22Rv1 (cell line): ENCODE data around the gene RBM28.

Source experiments
- H3K27ac ChIP-seq: fragments of 450-650 bp; 2 replicates; pipeline ENCODE4 v1.5.1; 2017
- ZFX ChIP-seq: fragments of 450-650 bp; IDR thresholded peaks from 2 replicates; pipeline ENCODE4 v1.6.1; 2017; ENCODE audit warnings: antibody characterized with exemption, borderline replicate concordance
- TF ChIP-seq, protein P1 (sequence below): fragments of 450-650 bp; IDR thresholded peaks from 2 replicates; pipeline ENCODE4 v1.5.1; 2017; ENCODE audit warnings: mild to moderate bottlenecking

Gene RBM28

DNA sequence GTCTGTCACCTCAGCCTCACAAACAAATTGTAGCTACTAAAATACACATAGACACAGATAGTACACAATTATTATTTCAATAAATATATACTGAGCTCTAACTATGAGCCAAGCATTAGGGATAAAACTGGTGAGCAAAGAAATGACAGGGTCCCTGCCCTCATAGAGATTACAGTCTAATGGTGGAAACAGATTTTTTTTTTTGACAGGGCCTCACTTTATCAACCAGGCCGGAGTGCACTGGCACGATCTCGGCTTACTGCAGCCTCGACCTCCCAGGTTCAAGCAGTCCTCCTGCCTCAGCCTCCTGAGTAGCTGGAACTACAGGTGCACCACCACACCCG is 695 bp upstream of the RBM28 start:
- H3K27ac ChIP-seq = no peak overlapping the region
- no peak for TF ChIP-seq ZFX
- TF ChIP-seq, protein P1, sequence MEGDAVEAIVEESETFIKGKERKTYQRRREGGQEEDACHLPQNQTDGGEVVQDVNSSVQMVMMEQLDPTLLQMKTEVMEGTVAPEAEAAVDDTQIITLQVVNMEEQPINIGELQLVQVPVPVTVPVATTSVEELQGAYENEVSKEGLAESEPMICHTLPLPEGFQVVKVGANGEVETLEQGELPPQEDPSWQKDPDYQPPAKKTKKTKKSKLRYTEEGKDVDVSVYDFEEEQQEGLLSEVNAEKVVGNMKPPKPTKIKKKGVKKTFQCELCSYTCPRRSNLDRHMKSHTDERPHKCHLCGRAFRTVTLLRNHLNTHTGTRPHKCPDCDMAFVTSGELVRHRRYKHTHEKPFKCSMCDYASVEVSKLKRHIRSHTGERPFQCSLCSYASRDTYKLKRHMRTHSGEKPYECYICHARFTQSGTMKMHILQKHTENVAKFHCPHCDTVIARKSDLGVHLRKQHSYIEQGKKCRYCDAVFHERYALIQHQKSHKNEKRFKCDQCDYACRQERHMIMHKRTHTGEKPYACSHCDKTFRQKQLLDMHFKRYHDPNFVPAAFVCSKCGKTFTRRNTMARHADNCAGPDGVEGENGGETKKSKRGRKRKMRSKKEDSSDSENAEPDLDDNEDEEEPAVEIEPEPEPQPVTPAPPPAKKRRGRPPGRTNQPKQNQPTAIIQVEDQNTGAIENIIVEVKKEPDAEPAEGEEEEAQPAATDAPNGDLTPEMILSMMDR = no peak

DNA sequence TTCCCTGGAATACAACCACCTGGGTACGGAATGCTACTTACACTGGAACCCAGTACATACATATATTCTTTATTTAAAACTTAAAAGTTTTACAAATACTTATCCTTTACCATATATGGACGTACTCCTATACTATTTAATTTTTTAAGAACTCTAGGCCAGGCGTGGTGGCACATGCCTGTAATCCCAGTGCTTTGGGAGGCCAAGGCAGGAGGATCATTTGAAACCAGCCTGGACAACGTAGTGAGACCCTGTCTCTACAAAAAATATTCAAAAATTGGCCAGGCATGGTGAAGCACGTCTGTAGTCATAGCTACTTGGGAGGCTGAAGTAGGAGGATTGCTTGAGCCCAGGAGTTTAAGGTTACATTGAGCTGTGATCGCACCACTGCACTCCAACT is 2.0 kb downstream of the RBM28 start:
- TF ChIP-seq, protein P1 = no peak
- no peak for TF ChIP-seq ZFX
- H3K27ac ChIP-seq = no peak overlapping the region

DNA sequence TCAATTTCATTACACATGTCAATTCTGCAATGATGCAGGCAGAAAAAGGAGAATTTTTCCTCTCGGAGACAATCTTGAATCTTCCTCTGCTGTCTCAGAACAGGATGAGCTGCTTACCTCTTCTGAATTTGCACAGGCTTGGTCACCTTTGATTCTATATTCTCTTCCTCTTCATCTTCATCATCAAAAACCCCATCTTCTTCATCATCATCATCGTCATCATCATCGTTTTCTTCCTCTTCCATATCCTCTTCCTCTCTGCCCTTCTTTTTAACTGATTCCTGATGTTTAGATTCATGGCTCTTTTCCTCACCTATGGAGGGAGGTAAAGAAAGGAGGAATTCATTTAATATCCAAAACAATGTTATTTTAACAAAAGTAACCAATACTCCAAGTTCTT is 8.0 kb downstream of the RBM28 start:
- TF ChIP-seq, protein P1 = no peak
- no peak for TF ChIP-seq ZFX
- H3K27ac ChIP-seq = no peak overlapping the region

DNA sequence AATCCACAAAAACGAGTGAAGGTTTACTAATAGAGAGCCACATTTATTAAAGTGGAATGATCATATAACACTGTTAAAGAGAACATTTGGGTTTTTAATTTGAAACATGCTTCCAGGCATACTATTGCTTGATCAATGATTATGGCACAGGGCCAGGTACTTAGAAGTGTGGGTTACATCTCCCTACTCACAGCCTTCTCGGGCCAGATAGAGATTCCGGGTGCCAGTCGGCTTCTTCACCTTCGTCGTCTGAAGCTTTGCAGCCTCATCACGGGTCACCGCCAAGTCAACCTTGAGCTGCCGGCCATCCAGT is 19.4 kb downstream of the RBM28 start:
- TF ChIP-seq, protein P1 = no peak
- no peak for TF ChIP-seq ZFX

DNA sequence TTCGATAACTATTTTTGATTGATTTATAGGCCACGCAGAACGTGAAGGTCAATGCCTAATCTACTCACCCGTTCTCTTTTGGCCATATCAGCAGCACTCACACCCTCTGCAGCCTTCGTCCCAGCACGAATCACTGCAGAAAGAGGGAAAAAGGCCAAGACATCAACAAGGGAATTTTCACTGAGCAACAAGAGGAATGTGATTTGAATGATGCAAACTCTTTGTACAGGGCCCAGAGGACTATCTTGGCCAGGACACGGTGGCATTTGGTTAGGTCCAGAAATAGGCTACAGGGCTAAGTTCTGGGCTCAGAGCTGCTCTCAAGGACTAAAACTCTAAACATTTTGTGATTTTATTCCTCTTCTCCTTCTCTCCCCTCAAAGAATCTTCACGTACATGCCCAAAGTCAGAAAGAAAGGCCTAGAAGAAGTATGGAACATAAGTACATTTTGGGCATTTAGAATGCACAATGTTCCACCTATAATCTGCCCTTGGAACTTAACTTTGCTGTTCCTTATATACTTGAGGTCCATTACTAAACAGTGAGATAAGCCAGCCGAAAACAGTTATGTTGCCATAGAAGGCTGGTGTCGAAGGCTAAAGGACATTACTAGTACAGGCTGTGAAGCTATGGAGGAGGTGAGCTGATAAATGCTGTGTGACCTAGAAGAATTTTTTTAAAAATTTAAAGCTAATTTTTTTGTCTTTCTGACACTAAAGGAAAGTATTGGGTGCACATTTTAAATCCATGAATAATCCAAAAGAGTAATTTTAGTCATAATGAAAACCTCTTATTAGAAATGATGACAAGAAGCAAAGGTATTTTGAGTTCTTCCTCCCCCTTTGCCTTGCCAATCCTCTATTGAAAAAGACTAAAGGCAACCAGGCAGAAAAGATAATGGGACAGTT is 20.0 kb downstream of the RBM28 start:
- TF ChIP-seq, protein P1 = no peak
- no peak for TF ChIP-seq ZFX
- no peak overlapping the region for H3K27ac ChIP-seq

More for the DNA sequence above, 19.4 kb downstream of the RBM28 start:
- H3K27ac ChIP-seq = no peak overlapping the region

DNA sequence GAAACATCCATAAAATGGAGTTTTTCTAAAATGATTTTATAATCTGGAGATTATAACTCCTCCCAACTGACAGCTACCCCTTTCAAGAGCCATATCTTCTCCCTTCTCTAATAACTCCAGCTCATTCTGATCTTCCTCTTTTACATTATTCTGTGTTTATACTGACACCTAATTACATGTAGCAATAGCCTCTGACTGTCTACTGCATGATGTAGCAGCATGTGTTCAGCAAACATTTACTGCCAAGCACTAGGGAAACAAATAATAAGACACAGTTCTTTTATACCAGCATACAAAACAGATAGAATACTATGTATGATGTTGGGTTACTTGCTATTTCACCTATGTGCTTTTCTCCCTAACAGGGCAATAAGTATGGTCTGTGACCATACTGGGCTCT is 20.7 kb downstream of the RBM28 start:
- TF ChIP-seq ZFX = no peak
- TF ChIP-seq, protein P1 = no peak

DNA sequence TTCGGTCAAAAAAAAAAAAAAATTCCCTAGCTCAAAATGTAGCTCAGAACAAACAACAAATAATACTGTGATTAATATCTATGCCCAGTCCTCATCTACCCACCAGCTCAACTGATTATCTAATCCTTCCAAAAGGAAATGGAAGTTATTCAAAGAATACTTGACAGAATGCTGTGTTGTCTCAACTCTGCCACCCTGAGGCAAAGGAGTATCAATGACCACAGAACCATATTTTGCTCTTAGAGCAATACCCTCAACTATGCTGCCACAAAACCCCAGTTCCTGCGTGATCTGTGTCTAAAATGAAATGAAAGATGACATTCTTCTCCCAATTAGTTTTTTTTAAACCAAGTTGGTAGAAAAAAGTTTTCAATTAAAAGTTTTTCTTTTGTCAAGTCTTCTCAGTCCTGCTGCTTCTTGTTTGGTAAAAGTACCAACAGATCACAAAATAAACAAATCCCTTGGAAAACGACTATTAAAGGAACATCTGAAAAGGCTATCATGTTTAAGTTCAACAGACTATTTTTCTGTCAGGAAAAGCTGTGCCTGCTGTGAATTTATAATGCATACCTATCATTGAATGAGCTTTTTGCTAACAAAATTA is 21.6 kb downstream of the RBM28 start:
- no peak for TF ChIP-seq ZFX
- TF ChIP-seq, protein P1 = peak; percentile 78
- no peak overlapping the region for H3K27ac ChIP-seq

More for the DNA sequence above, 20.7 kb downstream of the RBM28 start:
- H3K27ac ChIP-seq = no peak overlapping the region
